GM12892 (cell line): ENCODE measurements around the gene WDFY4.

Experiments
- POLR2A ChIP-seq: IDR thresholded peaks from 2 replicates; pipeline ENCODE4 v1.6.1; 2011; ENCODE audit warnings: low read depth, low read length, control low read depth
- POLR2AphosphoS5 ChIP-seq: IDR thresholded peaks from 2 replicates; pipeline ENCODE4 v1.6.1; 2011; ENCODE audit warnings: low read depth, low read length, control low read depth

DNA sequence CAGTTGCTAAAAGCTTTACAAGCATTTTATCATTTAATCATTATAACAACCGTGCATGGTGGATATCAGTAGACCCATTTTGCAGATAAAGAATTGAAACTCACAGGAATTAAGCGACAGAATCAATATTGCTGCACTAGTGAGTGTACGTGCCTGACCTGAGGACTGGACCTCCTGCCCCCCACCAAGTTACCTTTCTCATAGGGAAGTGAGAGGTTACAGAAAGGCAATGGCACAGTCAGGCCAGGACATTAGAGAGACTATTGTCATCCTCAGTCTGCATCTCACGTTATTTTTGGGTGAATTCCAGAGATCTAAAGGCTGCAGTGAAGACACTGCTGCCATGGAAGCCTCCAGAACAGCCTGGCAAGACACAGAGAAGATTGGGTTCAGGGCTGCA, 80.9 kb downstream of the WDFY4 start:
- TF ChIP-seq POLR2A = no peak
- no peak for TF ChIP-seq POLR2AphosphoS5
